GM12872 (cell line): Measurements from ENCODE around the gene RASSF4.

ENCODE experiments used
- TF ChIP-seq, protein P1 (sequence below): IDR thresholded peaks from 3 replicates; pipeline ENCODE4 v1.5.1; 2011; ENCODE audit warnings: low read depth, mild to moderate bottlenecking, low read length, moderate library complexity; ENCODE audit not compliant: insufficient read depth

Gene RASSF4

DNA sequence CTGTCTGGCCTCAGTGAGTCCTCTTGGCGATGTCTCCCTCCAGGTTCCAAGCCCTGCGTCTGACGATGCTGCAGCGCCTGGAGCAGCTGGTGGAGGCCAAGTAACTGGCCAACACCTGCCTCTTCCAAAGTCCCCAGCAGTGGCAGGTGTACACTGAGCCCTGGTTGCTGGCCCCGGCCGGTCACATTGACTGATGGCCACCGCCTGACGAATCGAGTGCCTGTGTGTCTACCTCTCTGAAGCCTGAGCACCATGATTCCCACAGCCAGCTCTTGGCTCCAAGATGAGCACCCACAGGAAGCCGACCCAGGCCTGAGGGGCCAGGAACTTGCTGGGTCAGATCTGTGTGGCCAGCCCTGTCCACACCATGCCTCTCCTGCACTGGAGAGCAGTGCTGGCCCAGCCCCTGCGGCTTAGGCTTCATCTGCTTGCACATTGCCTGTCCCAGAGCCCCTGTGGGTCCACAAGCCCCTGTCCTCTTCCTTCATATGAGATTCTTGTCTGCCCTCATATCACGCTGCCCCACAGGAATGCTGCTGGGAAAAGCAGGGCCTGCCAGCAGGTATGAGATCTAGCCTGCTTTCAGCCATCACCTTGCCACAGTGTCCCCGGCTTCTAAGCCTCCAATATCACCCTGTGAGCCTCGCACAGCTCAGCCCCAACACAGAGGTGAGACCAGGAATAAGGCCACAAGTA lies 33.8 kb downstream of the RASSF4 start:
- TF ChIP-seq, protein P1, sequence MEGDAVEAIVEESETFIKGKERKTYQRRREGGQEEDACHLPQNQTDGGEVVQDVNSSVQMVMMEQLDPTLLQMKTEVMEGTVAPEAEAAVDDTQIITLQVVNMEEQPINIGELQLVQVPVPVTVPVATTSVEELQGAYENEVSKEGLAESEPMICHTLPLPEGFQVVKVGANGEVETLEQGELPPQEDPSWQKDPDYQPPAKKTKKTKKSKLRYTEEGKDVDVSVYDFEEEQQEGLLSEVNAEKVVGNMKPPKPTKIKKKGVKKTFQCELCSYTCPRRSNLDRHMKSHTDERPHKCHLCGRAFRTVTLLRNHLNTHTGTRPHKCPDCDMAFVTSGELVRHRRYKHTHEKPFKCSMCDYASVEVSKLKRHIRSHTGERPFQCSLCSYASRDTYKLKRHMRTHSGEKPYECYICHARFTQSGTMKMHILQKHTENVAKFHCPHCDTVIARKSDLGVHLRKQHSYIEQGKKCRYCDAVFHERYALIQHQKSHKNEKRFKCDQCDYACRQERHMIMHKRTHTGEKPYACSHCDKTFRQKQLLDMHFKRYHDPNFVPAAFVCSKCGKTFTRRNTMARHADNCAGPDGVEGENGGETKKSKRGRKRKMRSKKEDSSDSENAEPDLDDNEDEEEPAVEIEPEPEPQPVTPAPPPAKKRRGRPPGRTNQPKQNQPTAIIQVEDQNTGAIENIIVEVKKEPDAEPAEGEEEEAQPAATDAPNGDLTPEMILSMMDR: no peak

DNA sequence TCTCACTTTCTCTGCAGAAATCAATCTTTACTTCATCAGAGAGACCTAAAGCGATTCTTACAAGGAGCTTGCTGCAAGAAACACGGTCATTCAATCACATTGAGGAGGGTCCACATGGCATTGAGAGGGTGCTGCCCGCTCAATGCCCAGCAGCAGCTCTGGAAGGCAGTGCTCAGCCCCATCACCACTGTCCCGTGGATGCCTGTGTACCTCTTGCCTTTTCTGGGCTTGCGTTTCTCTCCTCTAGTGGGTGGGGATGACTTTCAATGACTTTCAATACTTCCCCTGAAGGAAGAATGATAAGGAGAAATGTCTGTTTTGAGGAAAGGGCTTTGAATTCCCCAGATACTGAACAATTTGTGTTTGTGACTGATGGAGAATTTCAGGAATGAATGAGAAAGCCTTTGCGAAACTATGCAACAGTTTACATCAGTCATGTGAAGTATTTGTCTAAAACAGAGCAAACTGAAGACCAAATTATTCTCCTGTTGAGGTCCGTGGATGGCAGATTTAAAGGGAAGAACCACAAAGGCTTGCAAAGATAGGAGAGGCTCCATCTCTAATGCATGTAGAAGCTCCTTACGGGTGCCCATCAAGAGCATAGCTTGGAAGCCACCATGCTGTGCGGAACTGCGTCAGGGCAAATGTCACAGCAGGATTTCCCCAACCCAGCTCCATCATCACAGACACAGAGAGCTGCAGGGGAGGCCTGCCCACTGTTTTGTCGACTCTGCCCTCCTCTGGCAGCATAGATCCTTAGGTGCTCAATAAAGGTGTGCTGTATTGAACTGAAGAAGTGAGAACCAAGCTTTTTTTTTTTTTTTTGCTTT lies 34.5 kb downstream of the RASSF4 start:
- TF ChIP-seq, protein P1: no peak

DNA sequence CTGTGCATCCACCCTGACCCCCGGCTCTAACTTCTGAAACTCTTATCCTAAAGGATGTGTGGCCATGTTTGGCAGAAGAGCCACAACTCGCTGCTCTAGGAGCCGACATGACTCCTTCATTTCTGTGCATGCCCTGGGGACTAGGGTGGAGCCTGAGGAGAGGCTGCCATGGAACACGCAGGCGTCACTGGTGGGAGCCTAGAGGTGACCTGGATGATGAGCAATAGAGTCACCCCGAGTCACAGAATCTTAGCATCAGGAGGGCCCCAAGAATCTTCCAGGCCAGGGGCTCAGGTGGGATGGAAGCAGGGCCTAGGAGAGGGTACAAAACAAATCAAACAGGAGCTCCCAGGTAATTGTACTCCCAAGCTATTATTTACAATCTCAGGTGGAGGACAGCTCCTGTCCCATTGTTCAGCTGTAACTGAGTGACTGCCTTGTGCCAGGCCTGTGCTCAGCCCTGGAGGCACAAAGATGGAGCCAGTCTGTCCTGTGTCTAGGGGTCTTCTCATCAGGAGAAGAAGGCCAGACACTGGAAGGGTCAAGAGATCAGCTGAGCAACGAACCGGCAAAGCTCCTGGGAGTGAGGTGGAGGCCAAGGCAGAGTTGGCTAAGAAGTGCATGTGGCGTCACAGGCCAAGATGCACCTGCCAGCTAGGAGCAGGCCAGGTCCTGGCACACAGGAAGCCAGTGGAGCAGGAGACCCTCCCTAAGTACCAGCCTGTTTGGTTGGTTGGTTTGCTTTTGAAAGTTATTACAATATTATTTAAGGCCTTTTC lies 35.3 kb downstream of the RASSF4 start:
- TF ChIP-seq, protein P1: no peak

- TF ChIP-seq, protein P1: no peak
Measured at GRCh38 chr10:44995581-44995913, 35.9 kb downstream of the RASSF4 start.

DNA sequence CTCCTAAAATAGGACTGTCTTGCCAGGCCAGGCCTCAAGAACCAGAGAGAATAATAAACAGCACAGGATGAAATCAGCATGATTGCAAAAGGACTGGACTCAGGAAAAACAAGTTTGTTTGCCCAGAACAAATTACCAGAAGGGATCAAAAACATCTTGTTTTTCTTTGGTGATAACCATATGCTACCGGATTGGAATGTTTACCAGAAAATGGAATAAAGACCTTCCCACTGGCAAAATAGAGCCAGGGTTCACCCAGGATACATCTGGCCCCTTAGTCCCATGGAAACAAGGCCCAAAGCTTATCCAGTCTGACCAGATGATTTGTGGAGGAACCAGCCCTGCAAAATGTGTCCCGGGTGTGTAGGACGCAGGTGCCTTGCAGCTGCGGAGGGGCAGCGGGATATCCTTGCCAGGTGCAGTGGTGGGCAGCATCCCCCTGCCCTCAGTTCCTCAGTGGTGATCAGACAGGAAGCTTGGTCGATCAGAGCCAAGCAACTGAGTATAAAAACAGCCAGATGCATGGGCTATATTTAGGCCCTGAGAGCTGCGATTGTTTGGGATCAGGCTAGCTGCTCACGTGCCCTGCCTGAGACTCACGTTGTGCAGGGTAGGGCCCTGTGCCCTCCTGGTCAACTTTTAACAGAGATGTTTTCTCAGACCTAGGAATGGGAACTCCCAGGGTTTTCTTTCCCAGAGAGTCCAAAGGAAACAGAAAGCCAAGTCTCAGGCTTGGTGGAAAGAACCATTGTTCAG lies 36.5 kb downstream of the RASSF4 start:
- TF ChIP-seq, protein P1: no peak

- TF ChIP-seq, protein P1: no peak
Measured at GRCh38 chr10:44997105-44997748, 37.6 kb downstream of the RASSF4 start.
